ENCODE results near the gene EWSR1.
"Not testable (repeated sequence)": the region's sequence is repeated elsewhere in the genome, so short reads cannot be mapped to it uniquely, and the experiment has no call there.

Gene EWSR1, protein sequence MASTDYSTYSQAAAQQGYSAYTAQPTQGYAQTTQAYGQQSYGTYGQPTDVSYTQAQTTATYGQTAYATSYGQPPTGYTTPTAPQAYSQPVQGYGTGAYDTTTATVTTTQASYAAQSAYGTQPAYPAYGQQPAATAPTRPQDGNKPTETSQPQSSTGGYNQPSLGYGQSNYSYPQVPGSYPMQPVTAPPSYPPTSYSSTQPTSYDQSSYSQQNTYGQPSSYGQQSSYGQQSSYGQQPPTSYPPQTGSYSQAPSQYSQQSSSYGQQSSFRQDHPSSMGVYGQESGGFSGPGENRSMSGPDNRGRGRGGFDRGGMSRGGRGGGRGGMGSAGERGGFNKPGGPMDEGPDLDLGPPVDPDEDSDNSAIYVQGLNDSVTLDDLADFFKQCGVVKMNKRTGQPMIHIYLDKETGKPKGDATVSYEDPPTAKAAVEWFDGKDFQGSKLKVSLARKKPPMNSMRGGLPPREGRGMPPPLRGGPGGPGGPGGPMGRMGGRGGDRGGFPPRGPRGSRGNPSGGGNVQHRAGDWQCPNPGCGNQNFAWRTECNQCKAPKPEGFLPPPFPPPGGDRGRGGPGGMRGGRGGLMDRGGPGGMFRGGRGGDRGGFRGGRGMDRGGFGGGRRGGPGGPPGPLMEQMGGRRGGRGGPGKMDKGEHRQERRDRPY

DNA sequence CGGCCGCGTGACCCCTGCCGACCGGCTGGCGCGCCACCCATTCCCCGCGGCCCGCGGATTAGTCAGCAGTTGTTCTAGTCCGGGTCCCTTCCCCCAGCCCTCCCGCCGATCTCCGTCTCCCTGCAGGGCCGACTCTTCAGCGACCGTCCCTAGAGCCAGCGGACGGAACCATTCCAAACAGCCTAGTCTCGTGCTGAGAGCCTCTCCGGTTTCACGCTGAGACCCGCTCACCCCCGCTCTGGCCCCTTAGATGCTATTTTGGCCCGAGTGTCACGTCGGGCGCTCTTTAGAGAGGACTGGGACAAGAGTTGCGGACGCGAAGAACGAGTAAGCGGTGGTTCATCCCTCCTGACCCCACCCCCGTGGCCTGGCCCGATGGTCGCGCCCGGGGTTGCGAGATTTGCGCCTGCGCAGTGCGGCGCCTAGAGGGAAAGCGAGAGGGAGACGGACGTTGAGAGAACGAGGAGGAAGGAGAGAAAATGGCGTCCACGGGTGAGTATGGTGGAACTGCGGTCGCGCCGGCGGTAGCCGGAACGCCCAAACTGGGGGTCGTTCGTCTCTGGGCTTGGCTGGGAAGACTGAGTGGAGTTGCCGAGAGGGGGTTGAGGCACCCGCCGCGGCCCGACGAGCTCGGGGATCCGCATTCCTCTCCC, at the start of gene EWSR1, which contains the start of gene RHBDD3:
TSS of gene EWSR1 (plus strand) at position 411 of the 653 bp plus-strand sequence. CDS start at position 480, 69 bp downstream.
TSS of gene RHBDD3 (minus strand) at position 124 of the 653 bp plus-strand sequence. CDS start 2,355 bp downstream, outside the sequence.
- peak; percentile 82 to 91 for DNase-seq

DNA sequence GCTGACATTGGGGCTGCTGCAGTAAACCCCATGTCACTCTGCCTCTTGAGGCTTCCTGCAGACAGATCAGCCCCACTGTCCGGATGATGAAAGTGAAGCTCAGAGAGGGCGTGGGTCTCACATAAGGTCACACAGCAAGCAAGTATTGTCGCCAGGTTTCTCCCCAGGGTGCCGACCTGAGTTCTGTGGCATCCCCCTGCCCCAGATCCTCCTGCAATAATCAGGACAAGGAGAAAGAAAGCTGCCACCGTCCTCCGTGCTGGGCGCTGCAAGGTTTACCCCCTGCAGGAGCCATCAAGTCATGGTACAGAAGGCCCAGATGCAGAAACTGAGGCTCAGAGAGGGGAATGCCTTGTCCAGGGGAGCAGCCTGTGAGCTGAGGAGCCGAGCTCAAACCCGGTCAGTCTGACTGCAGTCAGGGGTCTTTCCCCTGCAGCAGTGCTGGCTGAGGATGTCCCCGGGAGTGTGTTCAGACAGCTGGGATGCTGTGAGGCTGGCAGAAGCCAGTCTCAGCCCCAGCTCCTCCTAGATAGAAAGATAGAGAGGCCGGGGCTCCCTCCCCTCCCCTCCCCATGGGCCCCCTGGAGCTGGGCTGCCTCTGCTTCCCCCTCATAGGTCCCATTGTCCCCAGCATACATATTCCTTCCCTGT, 49.2 kb upstream of the EWSR1 start:
- no peak for DNase-seq

DNA sequence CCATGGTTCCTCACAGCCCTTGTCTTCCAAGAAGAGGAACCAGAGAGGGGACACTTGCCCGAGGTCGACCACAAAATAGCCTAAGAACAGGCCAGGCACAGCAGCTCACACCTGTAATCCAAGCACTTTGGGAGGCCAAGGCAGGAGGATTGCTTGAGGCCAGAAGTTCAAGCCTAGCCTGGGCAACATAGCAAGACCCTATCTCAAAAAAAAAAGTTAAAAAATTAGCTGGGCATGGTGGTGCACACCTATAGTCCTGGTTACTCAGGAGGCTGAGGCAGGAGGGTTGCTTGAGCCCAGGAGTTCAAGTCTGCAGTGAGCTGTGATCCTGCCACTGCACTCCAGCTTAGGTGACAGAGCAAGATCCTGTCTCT, 48.7 kb upstream of the EWSR1 start:
- not testable (repeated sequence) for DNase-seq

DNA sequence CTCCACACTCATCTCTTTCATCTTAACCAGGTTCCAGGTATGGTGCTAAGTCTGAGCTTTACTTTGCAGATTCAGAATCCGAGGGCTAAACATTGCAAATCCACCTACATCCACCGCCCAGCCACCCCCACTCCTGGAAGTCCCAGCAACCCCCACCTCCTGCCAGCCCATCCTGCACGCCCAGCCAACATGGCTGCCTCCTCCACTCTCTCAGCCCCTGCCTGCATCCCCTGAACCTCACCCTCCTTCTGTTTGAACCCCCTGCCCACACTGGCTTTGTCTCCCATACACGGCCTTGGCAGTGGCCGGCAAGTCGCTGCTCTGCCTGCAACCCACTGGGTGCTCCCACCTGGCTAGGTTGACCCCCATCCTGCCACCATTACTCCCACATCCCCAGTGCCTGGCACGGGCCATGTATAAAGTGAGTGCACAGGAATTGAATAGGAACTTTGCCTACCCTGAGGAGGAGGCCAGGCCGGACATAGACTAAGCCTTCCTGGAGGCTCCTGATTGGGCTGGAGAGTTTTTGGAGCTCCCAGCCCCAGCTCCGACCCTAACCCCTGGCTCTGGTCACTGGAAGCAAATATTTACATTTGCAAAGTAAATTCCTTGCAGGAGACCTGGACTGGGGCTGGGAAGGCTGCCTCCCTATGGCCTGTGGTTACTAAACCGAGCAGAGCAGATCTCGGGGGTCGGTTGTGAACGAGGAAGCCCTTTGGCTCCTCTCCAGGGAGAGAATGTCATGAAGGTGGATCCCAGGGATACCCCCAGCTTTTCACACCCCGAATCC, 48.0 kb upstream of the EWSR1 start:
- no peak for DNase-seq

DNA sequence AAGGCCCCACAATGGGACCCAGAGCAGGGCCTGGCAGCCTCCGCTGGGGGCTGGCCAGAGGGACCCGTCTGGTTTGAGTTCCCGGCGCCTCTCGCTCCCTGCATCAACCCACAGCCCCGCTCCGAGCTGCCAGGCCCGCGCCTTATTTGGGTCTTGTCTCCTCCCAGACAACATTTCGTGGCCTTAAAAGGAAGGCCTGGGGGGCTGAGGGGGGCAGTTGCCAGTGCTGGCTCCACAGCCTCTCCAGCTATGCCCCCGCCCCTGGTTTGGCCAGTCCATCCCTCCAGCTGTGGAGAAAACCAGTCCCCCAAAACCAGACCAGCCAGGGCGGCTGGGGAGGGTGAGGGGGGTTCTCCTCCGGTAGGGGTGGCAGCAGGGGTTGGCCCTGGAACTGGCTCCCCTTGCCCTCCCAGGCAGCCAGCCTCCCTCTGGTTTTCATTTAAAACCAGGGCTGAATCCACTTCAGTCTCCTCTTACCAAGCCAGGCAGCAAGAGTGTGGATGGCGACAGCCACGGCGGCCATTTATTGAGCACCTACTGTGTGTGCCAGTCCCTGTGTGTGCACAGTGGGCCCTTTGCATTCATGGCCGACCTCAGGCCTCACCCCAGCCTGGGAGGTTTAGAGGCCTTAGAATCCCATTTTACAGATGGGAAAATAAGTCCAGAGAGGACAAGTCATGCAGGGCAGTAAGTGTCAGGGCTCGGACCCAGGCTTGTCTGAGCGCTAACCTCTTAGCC, 43.8 kb upstream of the EWSR1 start:
- no peak for DNase-seq

DNA sequence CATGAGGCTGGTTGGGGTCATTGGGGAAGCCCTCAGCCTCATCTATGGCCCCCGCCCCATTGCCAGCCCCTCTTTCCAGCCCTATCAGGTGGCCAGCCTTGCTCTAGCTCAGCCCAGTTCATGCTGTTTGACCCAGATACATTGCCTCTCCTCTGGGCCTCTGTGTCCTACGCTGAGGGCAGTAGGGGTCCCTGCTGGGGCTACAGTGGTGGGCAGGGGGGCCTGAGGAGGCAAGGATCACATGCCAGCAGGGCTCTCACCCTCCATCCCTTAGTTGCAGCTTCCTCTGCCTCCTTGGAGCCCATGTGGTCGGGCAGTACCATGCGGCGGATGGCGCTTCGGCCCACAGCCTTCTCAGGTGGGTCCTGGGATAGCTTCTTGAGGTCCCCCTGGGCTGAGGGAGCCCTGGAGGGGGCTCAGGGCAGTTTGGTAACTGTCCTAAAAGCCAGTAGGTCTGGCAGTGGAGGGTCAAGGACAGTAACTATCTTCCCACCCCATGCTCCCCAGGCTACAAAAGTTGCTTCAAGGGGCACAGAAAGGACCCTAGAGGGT, 43.1 kb upstream of the EWSR1 start:
- DNase-seq: no peak

DNA sequence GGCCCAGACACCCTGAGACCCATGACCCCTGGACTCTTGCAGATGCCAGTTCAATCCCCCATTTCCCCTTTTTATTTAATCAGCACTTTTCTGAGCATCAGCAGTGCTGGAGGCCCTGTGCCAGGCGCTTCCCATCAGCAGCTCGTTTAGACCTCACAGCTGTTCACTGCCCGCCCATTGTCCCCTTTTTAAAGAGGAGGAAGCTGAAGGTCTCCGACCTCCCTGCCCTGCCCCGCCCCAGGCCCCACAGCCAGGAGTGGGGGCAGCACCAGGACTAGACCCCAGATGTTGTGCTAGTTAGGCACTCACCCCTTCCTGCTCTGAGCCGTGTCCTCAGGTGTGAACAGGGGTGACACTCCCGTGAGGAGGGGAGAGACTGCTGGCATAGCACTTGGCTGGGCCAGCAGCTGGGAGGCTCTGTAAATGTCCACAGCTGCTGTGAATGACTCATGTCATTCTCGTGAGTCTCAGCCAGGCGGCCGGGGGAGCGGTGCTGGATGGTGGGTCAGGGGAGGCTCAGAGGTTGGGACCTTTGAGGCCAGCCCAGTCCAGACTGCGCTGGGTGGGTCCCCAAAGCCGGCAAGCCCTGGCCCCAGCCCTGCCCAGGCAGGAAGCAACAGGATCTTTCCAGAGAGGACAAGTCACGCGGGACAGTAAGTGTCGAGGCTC, 42.5 kb upstream of the EWSR1 start:
- no peak for DNase-seq

DNA sequence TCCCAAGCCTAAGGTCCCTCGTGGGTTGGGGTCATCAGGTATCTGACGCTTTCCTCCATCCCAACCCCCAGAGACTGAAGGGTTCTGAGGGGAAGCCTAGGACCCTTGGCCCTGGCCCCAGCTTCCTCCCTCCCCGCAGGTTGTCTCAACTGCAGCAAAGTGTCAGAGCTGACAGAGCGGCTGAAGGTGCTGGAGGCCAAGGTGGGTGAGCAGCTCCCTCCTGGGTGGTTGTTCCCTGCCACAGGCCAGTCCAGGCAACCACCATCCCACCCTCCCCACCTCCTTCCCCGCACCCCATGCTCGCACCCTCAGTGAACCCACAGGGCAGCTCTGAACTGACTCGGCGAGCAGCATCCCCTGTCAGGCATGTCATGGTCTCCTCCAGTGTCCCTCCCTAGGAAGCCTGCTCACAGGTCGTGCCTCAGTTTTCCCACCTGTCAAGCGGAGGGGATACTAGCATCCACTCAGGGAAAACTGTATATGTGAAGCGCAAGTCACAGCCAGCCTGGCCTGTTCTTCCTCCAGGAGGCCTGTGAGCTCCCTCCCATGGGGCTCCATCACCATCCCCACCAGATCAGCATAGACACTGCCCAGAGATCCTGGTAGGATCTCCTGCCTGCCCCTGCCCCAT, 41.6 kb upstream of the EWSR1 start:
- DNase-seq: no peak

DNA sequence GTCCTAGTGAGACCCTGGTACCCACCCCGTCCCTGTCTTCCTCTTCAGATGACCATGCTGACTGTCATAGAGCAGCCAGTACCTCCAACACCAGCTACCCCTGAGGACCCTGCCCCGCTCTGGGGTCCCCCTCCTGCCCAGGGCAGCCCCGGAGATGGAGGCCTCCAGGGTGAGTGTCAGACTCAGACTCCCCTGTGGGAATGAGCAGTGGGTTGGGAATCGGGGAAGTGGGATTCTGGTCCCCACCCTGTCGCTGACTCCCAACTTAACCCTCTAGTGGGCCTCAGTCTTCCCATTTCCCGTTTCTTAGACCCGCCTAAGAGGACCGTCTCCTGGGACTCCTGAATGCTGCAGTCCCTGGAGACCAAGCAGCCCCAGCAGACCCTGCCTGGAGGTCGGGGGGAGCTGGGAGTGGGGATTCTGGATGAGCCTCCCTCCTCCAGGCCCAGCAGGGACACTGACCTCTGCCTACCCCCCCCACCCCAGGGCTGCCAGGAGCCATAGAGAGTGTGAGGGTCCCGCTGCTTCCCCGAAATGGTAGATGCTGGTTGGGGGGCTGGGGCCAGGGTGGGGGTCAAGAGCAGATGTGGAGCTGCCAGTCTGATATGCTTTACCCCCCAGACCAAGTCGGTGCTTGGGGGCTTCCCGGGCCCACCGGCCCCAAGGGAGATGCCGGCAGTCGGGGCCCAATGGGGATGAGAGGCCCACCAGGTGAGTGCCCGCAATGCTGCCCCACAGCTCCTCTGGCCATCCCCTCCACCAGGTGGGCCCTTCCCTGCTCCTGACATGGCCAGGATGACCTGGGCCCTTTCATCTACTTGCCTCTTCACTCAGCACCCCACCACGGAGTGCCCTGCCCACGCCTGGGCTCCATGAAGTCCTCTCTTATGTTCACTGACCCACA, 36.8 kb upstream of the EWSR1 start:
- DNase-seq: no peak

DNA sequence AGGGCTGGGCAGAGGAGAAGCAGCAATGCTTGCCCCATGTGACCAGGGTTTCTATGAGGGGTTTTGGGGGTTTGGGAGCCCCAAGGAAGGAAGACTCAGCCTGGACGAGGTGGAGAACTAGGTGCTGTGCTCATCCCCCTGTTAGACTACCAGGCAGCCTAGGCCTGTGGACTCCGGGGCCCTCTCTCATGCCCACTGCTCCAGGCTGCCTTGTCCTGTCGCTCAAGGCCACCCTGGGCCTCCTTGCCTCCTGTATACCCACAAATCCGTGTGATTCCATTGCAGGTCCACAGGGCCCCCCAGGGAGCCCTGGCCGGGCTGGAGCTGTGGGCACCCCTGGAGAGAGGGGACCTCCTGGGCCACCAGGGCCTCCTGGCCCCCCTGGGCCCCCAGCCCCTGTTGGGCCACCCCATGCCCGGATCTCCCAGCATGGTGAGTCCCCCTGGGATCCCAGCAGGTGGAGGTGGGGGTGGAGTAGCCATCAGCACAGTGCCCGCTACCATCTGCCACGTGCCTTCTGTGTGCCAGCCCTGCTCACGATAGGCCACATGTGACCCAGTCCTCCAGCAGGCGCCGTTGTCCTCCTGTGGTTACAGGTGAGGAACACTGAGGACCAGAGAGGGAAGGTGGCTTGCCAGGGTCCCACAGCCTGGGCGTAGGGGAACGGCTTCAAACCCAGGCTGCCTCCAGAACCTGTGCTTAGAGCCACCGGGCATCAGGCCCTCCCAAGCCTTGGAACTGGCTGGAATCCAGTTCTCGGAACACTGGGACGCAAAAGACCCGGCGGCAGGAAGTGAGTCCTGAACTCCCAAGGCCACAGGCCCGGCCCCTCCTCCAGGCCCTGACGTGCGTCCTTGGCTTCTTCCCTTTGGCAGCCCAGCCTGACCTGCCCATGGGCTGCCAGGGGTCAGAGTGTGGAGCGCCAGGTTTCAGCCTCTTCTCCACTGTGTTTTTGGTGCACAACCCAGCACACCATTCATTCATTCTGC, 35.8 kb upstream of the EWSR1 start:
- DNase-seq: no peak

DNA sequence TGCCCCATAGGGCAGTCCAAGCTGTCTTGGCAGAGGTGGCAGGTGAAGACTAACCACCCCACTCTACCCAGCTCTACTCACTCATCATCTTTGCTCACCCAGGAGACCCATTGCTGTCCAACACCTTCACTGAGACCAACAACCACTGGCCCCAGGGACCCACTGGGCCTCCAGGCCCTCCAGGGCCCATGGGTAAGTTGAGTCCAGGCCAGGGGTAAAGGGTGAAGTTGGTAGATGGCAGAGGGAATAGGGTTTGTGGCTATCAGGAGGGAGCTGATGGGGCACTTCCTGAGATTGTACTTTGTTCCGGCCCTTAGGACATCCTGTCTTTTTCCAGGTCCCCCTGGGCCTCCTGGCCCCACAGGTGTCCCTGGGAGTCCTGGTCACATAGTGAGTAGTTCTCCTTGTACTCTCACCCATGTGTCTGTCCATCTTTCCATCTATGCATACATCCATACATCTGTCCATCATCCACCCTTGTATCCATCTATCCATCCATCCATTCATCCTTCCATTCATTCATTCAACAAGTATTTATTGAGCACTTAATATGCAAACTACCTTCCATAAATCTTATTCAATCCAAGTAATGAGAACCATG, 34.7 kb upstream of the EWSR1 start:
- DNase-seq: no peak

DNA sequence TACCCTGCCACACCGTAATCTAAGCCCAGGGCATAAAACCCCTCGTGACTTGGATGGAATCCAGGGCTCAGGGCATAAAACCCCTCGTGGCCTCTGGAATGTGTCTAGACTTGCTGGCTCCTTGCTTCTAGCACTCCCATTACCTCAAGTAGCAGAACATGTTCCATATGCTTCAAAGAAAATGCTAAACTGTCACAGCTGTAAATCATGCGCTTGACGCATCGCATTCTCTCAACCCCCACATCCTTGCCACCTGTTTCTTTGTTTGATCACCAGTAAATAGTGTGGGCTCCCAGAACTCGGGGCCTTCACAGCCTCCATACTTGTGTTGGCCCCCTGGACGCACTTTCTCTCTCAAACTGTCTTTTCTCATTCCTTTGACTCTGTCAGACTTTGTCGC, 27.6 kb upstream of the EWSR1 start:
- not testable (repeated sequence) for DNase-seq

DNA sequence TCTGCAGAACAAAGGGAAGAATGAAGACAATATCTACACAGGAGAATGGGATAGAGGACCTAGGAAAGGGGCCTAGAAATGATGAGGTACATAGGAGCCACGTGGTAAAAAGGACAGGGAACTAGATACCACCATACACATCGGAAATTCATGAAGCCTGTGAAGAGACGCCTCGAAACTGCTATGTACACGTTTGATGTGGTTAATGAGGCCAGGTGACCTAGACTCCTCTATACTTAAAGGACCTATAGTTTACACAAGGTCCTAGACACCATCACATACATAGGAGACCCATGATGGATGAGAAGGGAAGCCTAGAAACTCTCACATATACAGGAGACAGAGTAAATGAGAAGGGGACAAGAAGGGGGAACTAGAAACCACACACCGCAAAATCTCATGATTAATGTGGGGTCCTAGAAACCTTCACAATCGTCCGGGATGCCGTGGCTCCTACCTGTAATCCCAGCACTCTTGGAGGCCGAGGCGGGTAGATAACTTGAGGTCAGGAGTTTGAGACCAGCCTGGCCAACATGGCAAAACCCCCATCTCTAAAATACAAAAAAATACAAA, 24.1 kb upstream of the EWSR1 start:
- no peak for DNase-seq

DNA sequence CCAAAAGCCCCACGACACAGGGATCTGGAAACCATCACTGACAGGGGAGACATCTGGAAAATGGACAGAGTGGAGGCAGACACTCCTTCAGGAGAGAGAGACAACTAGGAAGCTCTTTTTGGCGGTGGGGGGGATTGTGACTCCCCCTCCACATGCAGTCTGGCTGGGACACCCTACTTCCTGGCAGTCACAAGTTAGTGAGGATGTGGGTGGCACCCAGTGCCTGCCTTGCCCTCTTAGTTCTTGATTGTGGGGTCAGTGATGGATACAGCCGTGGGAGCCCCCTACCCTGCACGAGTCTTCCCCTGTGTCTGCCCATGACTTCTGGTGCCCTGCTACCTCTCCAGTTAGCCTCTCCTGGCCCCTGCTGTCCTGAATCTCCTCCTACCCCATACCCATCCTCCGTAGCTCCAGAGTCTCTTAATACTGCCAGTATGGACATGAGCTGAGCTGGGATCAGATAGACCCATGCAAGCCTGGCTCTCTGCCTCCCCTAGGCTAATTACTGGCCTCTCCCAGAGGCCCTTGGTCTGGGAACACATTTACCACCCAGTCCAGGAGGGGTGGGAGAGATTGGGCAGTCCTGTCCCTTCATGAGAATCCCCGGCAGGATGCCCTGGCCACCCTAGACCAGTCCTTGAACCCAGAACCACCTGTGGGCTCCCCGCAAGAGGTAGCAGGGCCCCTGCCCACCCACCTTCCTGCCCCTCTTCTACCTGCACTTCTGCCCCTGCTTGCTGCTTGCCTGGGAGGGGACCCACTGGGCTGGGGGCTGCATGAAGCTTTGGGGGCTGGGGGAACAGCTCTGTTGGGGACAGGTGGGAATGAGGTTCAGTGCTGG, 23.1 kb upstream of the EWSR1 start:
- no peak for DNase-seq

DNA sequence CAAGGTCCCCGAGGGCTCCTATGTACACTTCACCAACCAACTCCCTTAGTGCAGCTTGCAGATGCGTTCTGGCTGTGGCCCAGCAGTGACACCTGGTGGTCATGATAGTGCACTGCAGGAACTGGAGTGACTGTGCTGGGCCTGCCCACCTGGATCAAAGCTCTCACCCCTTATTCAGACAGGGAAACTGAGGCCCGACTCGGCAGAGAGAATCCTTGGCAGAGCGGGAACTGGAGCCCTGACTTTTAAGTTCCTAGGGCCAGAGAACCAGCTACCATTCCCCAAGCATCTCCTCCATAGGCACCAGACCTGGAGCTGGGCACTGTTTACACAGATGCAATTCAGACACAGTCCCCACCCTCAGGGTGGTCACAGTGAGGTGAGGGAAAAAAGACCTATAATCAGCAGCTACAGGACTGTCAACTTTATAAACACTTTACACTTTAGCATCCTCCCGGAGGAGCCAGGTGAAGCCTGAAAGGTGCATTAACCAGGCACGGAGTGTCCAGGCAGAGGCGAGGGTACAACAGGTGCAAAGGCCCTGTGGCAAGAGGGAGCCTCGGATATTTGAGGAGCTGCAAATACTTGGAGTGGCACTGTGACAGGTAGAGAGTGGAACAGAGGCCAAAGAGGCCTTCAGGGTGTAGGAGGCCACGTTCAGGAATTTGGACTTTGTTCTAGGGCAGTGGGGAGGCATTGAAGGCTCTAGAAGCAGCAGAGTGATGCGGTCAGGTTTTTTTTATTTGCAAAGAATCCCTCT, 22.3 kb upstream of the EWSR1 start:
- peak; percentile 26 to 40 for DNase-seq

All from NCI-H2081 (cell line).